HepG2 (cell line): ENCODE measurements around the gene GLOD5. TPM values are rescaled to one million over a fixed set of nuclear protein-coding genes. Genes with fewer than 3 reads are reported as not detected.
A peak's percentile ranks its signal among the peaks of the same experiment; 100 is the strongest.

Source experiments
- ATAC-seq: fragments of 200-7000 bp; cut with Tn5 transposase; 3 replicates; pipeline ENCODE4 v1.9.1; 2020; ENCODE audit warnings: mild to moderate bottlenecking, moderate library complexity
- BruUV-seq: library from RNA; stranded (reverse); fragments of 400-500 nt; replicated peaks from 2 replicates; lab custom pipeline; 2021; lab: Mats Ljungman, UMichigan
- CTCF ChIA-PET: fragments of 300-600 bp; formaldehyde crosslinking; extraction: SDS; loops from one replicate; lab custom pipeline; 2021; ENCODE audit warnings: low total read pairs, inconsistent platforms, low intra/inter-chr PET ratio; lab: Yijun Ruan, JAX
- POLR2A ChIA-PET: fragments of 350-600 bp; sonication (Branson Sonifier 250); formaldehyde crosslinking; loops from one replicate; lab custom pipeline; 2020; ENCODE audit warnings: antibody characterized with exemption, inconsistent platforms; lab: Yijun Ruan, JAX
- DNase-seq: peaks from one replicate; pipeline ENCODE4 v3.0.0-alpha.2; 2015; ENCODE audit warnings: low spot score
- FAIRE-seq: peaks from 3 replicates; lab custom pipeline; 2011; peaks lifted over from hg19 to GRCh38; lab: Jason Lieb, UNC
- H2AFZ ChIP-seq: one replicate; pipeline ENCODE4 v1.6.1; 2011; ENCODE audit warnings: low read length, inconsistent platforms
- H3K27ac ChIP-seq: fragments of 300-600 bp; 3 replicates; pipeline ENCODE4 v1.8.0; 2011; ENCODE audit warnings: mixed run types, mild to moderate bottlenecking, mixed read lengths, low read length, inconsistent platforms; ENCODE audit not compliant: insufficient read depth; ENCODE audit errors: extremely low read length
- H3K27me3 ChIP-seq, 2 experiments: fragments of 200-600 bp in 1 of 2; 2 replicates in 1 of 2; 3 replicates in 1 of 2; pipeline versions ENCODE4 v1.6.0 to v1.8.0; 2011; ENCODE audit warnings: low read length in 2 of 2, mild to moderate bottlenecking in 2 of 2, moderate library complexity in 2 of 2, inconsistent platforms in 1 of 2; ENCODE audit not compliant: insufficient read depth in 2 of 2, control insufficient read depth in 1 of 2
- H3K36me3 ChIP-seq, 2 experiments: fragments of 200-600 bp in 1 of 2; replicated peaks in 1 of 2; 2 replicates in 1 of 2; 3 replicates in 1 of 2; pipeline versions ENCODE4 v1.5.1 to v1.8.0; 2011; ENCODE audit warnings: low read length in 2 of 2, inconsistent platforms in 1 of 2; ENCODE audit not compliant: insufficient read depth in 2 of 2, control insufficient read depth in 1 of 2
- H3K4me1 ChIP-seq: 2 replicates; pipeline ENCODE4 v1.5.1; 2012; ENCODE audit warnings: low read length, inconsistent platforms; ENCODE audit not compliant: insufficient read depth
- H3K4me2 ChIP-seq: 2 replicates; pipeline ENCODE4 v1.6.0; 2011; ENCODE audit warnings: low read depth, low read length, inconsistent platforms
- H3K4me3 ChIP-seq, 3 experiments: fragments of 200-600 bp in 1 of 3; sonication (generic), shearing (Covaris generic) in 1 of 3; replicated peaks in 1 of 3; 2 replicates each; pipeline ENCODE4 v1.5.1; 2011 to 2016; ENCODE audit warnings: low read length in 3 of 3, inconsistent platforms in 2 of 3, low read depth in 2 of 3, mild to moderate bottlenecking in 2 of 3, control low read depth in 1 of 3, mixed read lengths in 1 of 3; ENCODE audit not compliant: insufficient read depth in 1 of 3
- H3K79me2 ChIP-seq: one replicate; pipeline ENCODE4 v1.6.1; 2011; ENCODE audit warnings: low read length, inconsistent platforms; ENCODE audit not compliant: insufficient read depth
- H3K9ac ChIP-seq: 2 replicates; pipeline ENCODE4 v1.6.0; 2011; ENCODE audit warnings: mild to moderate bottlenecking, low read depth, low read length, inconsistent platforms; ENCODE audit not compliant: insufficient read depth
- H3K9me3 ChIP-seq: 2 replicates; pipeline ENCODE4 v1.5.1; 2012; ENCODE audit warnings: mild to moderate bottlenecking, low read length
- H4K20me1 ChIP-seq: 2 replicates; pipeline ENCODE4 v1.6.0; 2011; ENCODE audit warnings: inconsistent platforms, mild to moderate bottlenecking, low read length, moderate library complexity; ENCODE audit not compliant: insufficient read depth
- GATAD1 ChIP-seq: IDR thresholded peaks from 2 replicates; pipeline ENCODE4 v1.6.1; 2016; ENCODE audit warnings: missing genetic modification reagents, missing compliant biosample characterization
- HHEX ChIP-seq: IDR thresholded peaks from 2 replicates; pipeline ENCODE4 v1.6.1; 2016; ENCODE audit warnings: control low read depth
- HMG20B ChIP-seq: conservative IDR thresholded peaks from 2 replicates; pipeline ENCODE4 v1.6.1; 2016; ENCODE audit warnings: missing genetic modification reagents, missing compliant biosample characterization
- KDM5A ChIP-seq: fragments of 200-600 bp; sonication (generic); IDR thresholded peaks from 2 replicates; pipeline ENCODE4 v1.7.0; 2018; ENCODE audit warnings: antibody characterized with exemption, mild to moderate bottlenecking, low read length, borderline replicate concordance
- NFE2L2 ChIP-seq: fragments of 150-350 bp; IDR thresholded peaks from 2 replicates; pipeline ENCODE4 v1.6.1; 2014; ENCODE audit warnings: low read length
- TBP ChIP-seq: sonication (generic); formaldehyde crosslinking; IDR thresholded peaks from 2 replicates; pipeline ENCODE4 v1.5.0; 2020; ENCODE audit warnings: missing genetic modification reagents
- ZFP36L1 ChIP-seq: sonication (generic); formaldehyde crosslinking; IDR thresholded peaks from 2 replicates; pipeline ENCODE4 v1.8.0; 2022; ENCODE audit warnings: mild to moderate bottlenecking, missing genetic modification reagents, moderate library complexity
- ZNF101 ChIP-seq: sonication (generic); formaldehyde crosslinking; IDR thresholded peaks from 2 replicates; pipeline ENCODE4 v1.4.0; 2020; ENCODE audit warnings: mild to moderate bottlenecking, low read depth, missing genetic modification reagents, borderline replicate concordance
- ZNF138 ChIP-seq: sonication (generic); formaldehyde crosslinking; IDR thresholded peaks from 2 replicates; pipeline ENCODE4 v1.5.0; 2020; ENCODE audit warnings: mild to moderate bottlenecking, low read depth, missing genetic modification reagents
- ZNF570 ChIP-seq: sonication (generic); formaldehyde crosslinking; IDR thresholded peaks from 2 replicates; pipeline ENCODE4 v1.4.0; 2020; ENCODE audit warnings: mild to moderate bottlenecking, missing genetic modification reagents, borderline replicate concordance
- ZSCAN9 ChIP-seq: IDR thresholded peaks from 2 replicates; pipeline ENCODE4 v1.6.1; 2016; ENCODE audit warnings: borderline replicate concordance
- WGBS: methylation state at CpG from one replicate; pipeline ENCODE4 v1.1.6; 2017; ENCODE audit warnings: low lambda C conversion rate; 5-methylcytosine and 5-hydroxymethylcytosine counted together
- in situ Hi-C: cut with HindIII; loops from 2 replicates; pipeline ENCODE4 v1.10.0; 2017; ENCODE audit warnings: low pct_unique_long_range_greater_than_20kb; ENCODE audit not compliant: extremely low pct_ligation_motif_present
- intact Hi-C: fragments of 100-400 bp; cut with micrococcal nuclease; formaldehyde crosslinking; loops from one replicate; pipeline ENCODE4 v1.10.0; 2022; ENCODE audit not compliant: unreplicated experiment
- polyA plus RNA-seq, 8 experiments: library from polyadenylated mRNA; depleted of rRNA in 3 of 8; stranded (reverse) in 7 of 8; unstranded in 1 of 8; fragments of >200 nt; fragmentation: Illumina TruSeq in 4 of 8; extraction: Trizol in 4 of 8; gene quantifications; 2 replicates each; pipeline versions ENCODE4 v1.2.1 to v1.2.3, GENCODE V29; 2011 to 2016; ENCODE audit warnings: low read depth in 4 of 8, missing spikeins in 1 of 8, mixed read lengths in 1 of 8; ENCODE audit not compliant: insufficient read depth in 1 of 8
- total RNA-seq, 5 experiments: library from RNA; depleted of rRNA; stranded (reverse); fragments of >200 nt; fragmentation: Illumina TruSeq; extraction: Trizol; gene quantifications; 2 replicates each; pipeline ENCODE4 v1.2.3, GENCODE V29; 2016; ENCODE audit warnings: low read depth in 1 of 5
- TF ChIP-seq, protein P1 (sequence below): sonication (generic); formaldehyde crosslinking; IDR thresholded peaks from 2 replicates; pipeline ENCODE4 v1.8.0; 2022; ENCODE audit warnings: mild to moderate bottlenecking, missing genetic modification reagents

The GLOD5 gene
- total and polyA plus RNA-seq, 2 of the 13 experiments (the other 11 are each of a cell fraction or from before 2014, with no cell fraction given), result 0.93 to 1.3 TPM

DNA sequence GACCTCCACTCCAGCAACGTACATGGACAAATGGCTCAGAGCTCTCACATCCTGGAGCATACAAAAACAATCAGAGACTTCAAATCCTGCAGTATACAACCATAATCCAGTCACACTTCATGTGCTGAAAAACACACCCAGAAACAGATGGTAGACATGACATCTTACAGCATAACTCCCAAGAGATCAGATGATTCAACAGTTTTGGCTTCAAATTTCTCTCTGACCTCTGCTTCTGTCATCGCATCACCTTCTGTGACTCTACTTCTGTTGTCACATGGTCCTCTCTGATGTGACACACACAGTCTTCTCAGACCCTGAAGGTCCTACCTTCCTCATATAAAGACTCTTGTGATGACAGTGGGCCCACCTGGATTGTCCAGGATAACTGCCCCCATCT, 46.5 kb upstream of the GLOD5 start:
- no peak for DNase-seq
- POLR2A ChIA-PET, result no interaction called here
- WGBS, result 100% methylated on average over 1 of the region's 2 CpGs
- intact Hi-C loops, result no loop called here
- Histone ChIP-seq H3K4me2 (no peak overlapping the region), H3K27ac (peak overlapping the region; percentile 100), H2AFZ (no peak overlapping the region), H3K4me1 (peaks cover 86% of the 10 kb centered on the region), H3K9ac (no peak overlapping the region), H3K27me3 (no peaks in the 10 kb centered on the region; a peak in 1 of 5 replicates), H3K9me3 (no peaks in the 10 kb centered on the region), H3K79me2 (peaks cover 8% of the 10 kb centered on the region), H4K20me1 (no peaks in the 10 kb centered on the region), H3K4me3 (no peak overlapping the region), H3K36me3 (no peaks in the 10 kb centered on the region)
- in situ Hi-C loops, result no loop called here
- TF ChIP-seq TBP (CRISPR knock-in tag) (no peak), HMG20B (no peak), ZFP36L1 (CRISPR knock-in tag) (no peak), KDM5A (no peak), GATAD1 (no peak), ZNF570 (CRISPR knock-in tag) (no peak), NFE2L2 (no peak), HHEX (no peak), ZNF101 (CRISPR knock-in tag) (no peak), ZNF138 (CRISPR knock-in tag) (no peak), ZSCAN9 (CRISPR knock-in tag) (no peak)
- TF ChIP-seq, protein P1, sequence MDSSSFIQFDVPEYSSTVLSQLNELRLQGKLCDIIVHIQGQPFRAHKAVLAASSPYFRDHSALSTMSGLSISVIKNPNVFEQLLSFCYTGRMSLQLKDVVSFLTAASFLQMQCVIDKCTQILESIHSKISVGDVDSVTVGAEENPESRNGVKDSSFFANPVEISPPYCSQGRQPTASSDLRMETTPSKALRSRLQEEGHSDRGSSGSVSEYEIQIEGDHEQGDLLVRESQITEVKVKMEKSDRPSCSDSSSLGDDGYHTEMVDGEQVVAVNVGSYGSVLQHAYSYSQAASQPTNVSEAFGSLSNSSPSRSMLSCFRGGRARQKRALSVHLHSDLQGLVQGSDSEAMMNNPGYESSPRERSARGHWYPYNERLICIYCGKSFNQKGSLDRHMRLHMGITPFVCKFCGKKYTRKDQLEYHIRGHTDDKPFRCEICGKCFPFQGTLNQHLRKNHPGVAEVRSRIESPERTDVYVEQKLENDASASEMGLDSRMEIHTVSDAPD, result no peak
- no peak for ATAC-seq
- BruUV-seq, result no TSS peak
- CTCF ChIA-PET, result no interaction called here
- no peak for FAIRE-seq
